Activated T-cell treated with anti-CD3 and anti-CD28 coated beads for 4 hours (primary cell): ENCODE measurements around the gene STXBP6.
"Not testable (repeated sequence)": the region's sequence is repeated elsewhere in the genome, so short reads cannot be mapped to it uniquely, and the experiment has no call there.

ENCODE experiments used
- DNase-seq: peaks from one replicate; pipeline ENCODE4 v3.0.0-alpha.2; 2020

Gene STXBP6

GRCh38 chr14:24785698-24786097 lies 264.2 kb downstream of the STXBP6 start:
- no peak for DNase-seq

DNA sequence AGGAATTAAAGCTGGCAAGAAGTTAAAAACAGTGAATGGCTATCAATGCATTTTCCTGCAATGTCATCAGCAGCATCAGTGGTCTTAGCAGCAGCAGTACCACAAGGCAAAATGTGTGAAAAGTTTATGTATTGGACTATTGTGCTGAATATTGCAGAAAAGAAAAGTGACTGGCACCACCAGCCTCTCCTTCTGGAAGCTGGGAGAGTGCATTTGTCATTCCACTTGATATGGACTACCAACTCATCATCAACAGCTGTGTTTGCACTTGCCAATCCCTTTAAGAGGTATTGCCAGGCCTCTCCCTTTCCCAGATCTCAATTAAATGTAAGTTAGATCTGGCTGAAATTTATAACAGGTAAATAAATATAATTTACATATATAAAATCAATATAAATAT lies 265.0 kb downstream of the STXBP6 start:
- no peak for DNase-seq

GRCh38 chr14:24783791-24784190 lies 266.2 kb downstream of the STXBP6 start:
- no peak for DNase-seq

DNA sequence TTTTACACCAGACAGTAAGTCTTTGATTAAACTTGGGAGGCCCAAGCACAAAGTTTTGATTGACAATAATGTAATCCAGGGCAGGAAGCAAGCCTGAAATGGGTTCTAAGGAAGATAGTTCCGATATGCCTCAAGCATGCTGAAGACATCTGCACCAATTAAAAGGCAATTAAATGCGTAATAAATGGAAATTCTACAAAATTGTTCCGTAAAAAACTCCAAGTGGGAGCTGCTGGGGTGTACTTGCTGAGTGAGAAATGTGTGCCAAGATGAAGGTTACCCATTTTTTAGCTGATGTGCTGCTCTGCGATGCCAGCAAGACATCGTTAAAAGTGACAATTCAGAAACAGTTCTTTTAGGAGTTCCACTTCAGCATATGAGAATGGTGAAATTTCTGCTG lies 269.7 kb downstream of the STXBP6 start:
- DNase-seq, result no peak

- DNase-seq, result no peak
These were observed 272.3 kb downstream of the STXBP6 start for GRCh38 chr14:24777678-24778077.

DNA sequence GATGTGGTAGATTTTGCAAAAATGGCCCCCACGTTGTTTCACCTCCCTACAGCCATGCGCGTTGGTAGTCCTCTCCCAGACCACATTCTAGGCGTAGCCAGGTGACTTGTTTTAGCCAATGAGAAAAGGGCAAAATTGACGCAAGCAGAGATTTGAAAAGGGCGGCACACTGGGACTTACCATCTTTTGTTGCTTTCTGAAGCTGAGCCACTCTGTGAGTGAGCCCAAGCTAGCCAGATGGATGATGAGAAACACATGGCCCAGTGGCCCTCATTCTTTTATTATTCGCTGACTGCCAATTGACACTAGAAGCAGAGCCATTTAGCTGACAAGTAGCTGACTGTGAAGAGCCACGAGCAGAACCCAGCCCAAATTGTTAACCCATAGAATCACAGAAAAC lies 274.0 kb downstream of the STXBP6 start:
- DNase-seq, result no peak

DNA sequence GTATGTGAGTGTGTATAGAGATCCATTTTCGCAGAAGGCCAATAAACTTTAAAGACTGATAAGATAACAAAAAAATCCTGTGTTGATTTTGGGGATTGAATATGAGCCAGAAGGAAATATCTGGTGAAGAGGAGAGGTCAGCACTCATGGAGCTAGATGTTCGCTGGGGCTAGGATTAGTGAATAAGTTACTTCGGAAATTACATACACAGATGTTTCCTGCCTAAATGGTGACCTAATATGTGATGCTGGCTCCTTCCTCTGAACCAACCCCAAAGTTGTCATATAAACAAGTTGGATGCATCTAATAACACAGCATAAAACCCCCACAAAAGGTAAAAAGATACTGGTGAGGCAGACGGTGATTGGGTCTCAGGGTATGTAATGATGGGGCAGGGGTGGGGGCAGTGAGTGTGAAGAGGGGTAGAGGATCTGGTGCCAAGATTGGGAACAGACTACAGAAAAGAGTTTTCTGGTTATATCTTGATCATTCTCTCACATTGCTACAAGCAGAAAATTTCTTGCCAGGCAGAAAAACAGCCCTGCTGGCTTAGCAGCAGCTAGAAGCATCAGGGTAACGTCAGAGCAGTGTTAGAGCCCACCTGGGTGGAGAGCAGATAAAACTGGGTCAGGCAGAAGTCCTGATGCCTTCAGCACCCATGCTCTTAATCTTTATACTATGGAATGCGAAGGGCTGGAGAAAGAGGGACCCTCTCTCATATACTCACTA lies 275.6 kb downstream of the STXBP6 start:
- DNase-seq, result no peak

DNA sequence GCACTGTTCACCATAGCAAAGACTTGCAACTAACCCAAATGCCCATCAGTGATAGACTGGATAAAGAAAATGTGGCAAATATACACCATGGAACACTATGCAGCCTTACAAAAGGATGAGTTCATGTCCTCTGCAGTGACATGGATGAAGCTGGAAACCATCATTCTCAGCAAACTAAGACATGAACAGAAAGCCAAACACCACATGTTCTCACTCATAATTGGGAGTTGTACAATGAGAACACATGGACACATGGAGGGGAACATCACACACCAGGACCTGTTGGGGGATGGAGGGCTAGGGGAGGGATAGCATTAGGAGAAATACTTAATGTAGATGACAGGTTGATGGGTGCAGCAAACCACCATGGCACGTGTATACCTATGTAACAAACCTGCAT lies 276.4 kb downstream of the STXBP6 start:
- not testable (repeated sequence) for DNase-seq

GRCh38 chr14:24766434-24766833 lies 283.5 kb downstream of the STXBP6 start:
- DNase-seq, result no peak

DNA sequence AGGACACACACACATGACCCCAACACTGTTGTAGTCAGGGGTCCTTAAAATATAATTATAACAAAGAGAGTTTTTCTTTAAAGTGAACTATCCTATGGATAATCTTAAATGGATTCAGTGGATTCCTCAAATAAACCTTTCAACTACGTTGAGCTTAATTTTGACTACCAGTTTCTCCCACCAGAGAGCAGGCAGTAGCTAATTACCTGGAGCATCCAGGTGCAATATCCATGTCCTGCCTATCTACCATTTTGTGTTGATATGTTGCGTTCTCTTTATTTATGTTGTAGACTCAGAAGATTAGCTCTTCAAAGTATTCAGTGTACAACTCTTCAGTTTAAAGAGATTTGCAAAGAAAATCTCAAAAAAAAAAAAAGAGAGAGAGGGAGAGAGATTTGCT lies 288.8 kb downstream of the STXBP6 start:
- no peak for DNase-seq
